Measurements from ENCODE around the gene UBLCP1.
"Not testable (repeated sequence)": the region's sequence is repeated elsewhere in the genome, so short reads cannot be mapped to it uniquely, and the experiment has no call there.

The UBLCP1 gene

DNA sequence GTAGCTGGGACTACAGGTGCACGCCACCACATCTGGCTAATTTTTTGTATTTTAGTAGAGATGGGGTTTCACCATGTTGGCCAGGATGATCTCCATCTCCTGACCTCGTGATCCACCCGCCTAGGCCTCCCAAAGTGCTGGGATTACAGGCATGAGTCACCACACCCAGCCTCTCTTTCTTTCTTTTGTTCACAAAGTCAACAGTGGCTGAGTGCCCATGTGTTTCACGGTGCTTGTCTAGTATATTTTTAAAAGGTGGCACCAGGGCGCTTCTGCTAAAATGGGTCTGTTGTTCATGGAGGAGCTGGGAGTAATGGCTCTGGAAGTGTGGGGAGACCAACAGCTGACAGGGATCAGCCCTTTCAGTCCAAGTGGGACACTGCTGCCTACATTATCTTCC, 35.0 kb upstream of the UBLCP1 start:
- peaks cover 85% of the 10 kb centered on the region for H3K27me3 ChIP-seq (ENCODE audit: control insufficient read depth, insufficient read depth, low read length)
- H3K4me3 ChIP-seq (ENCODE audit: low read depth, low read length); H3K9me3 ChIP-seq (ENCODE audit: control insufficient read depth, insufficient read depth, low read depth, low read length); H3K36me3 ChIP-seq (ENCODE audit: control insufficient read depth, insufficient read depth, low read length); H3K27ac ChIP-seq (ENCODE audit: low read depth, low read length); H3K4me1 ChIP-seq (ENCODE audit: control insufficient read depth, insufficient read depth, low read length); H3K9ac ChIP-seq (ENCODE audit: low read length): not testable (repeated sequence)

DNA sequence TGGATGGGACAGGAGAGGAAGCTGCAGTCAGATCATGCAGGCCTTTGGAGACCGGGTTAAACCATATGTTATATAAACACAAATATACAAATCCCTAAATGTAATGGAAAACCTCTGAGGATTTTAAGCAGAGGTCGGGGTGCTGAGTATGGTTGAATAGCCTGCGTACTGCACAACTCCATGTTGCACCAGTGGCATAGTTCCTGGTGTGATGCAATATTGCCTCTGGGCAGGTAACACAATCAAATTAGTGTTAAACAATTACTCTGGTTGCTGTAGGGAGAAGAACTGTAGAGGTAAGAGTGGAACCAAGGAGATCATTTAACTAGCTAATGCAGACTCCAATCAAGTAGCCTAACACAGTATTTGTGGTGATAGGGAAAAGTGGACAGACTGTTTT, 32.4 kb upstream of the UBLCP1 start:
- no peaks in the 10 kb centered on the region for H3K36me3 ChIP-seq (ENCODE audit: control insufficient read depth, insufficient read depth, low read length)
- no peak overlapping the region for H3K27ac ChIP-seq (ENCODE audit: low read depth, low read length)
- H3K4me3 ChIP-seq (ENCODE audit: low read depth, low read length) = no peak overlapping the region
- peaks cover 76% of the 10 kb centered on the region for H3K27me3 ChIP-seq (ENCODE audit: control insufficient read depth, insufficient read depth, low read length)
- H3K4me1 ChIP-seq (ENCODE audit: control insufficient read depth, insufficient read depth, low read length) = peaks cover 6% of the 10 kb centered on the region
- no peak overlapping the region for H3K9ac ChIP-seq (ENCODE audit: low read length)
- no peaks in the 10 kb centered on the region for H3K9me3 ChIP-seq (ENCODE audit: control insufficient read depth, insufficient read depth, low read depth, low read length)

DNA sequence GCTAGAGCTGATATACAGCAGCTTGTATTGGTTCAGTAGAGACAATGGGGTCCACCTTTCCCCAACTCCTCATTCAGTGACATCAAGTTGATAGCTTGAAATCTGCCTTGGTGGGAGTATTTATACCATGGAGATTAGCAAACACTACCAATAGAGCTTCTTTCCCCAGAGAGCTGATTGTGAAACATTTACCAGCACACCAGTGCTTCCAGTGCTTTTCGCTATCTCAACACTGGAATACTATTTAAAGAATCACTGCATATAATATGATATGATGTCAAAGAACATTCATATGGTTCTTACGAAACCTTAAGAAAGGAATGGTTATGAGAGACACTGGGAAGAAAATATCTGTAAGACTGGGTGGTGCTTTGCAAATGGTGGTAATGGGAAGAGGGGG, 31.9 kb upstream of the UBLCP1 start:
- Histone ChIP-seq H3K36me3 (ENCODE audit: control insufficient read depth, insufficient read depth, low read length) (no peaks in the 10 kb centered on the region), H3K4me1 (ENCODE audit: control insufficient read depth, insufficient read depth, low read length) (peaks cover 6% of the 10 kb centered on the region), H3K27me3 (ENCODE audit: control insufficient read depth, insufficient read depth, low read length) (peaks cover 71% of the 10 kb centered on the region), H3K27ac (ENCODE audit: low read depth, low read length) (no peak overlapping the region), H3K9me3 (ENCODE audit: control insufficient read depth, insufficient read depth, low read depth, low read length) (no peaks in the 10 kb centered on the region), H3K4me3 (ENCODE audit: low read depth, low read length) (no peak overlapping the region), H3K9ac (ENCODE audit: low read length) (no peak overlapping the region)

DNA sequence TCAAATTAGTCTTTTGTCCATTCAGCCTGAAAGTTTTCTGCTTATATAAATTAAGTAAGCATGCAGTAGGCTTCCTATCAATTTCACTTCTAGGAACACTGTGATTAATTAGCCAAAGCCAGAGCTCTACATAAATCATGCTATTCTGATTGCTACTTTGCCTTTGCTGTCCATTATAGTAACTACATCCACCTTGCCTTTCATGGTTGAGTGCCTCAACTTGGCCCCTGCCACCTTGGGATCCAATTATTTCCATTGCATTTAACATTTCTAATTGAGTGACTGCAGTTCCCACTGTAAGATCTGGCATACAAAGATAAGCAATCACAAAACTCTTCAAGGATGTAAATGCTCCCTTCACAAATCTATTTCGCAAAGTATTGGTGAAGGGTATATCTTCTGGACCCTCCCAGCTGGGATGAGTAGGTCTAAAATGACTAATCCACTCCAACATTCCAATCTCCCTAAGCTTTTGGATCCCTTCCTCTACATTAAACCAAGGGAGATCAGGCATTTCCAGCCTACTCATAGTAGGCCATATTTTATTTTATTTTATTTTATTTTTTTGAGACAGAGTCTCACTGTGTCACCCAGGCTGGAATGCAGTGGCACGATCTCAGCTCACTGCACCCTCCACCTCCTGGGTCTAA, 27.1 kb upstream of the UBLCP1 start:
- not testable (repeated sequence) for H3K4me1 ChIP-seq (ENCODE audit: control insufficient read depth, insufficient read depth, low read length); H3K4me3 ChIP-seq (ENCODE audit: low read depth, low read length); H3K9me3 ChIP-seq (ENCODE audit: control insufficient read depth, insufficient read depth, low read depth, low read length); H3K9ac ChIP-seq (ENCODE audit: low read length); H3K36me3 ChIP-seq (ENCODE audit: control insufficient read depth, insufficient read depth, low read length); H3K27ac ChIP-seq (ENCODE audit: low read depth, low read length)
- peaks cover 29% of the 10 kb centered on the region for H3K27me3 ChIP-seq (ENCODE audit: control insufficient read depth, insufficient read depth, low read length)

DNA sequence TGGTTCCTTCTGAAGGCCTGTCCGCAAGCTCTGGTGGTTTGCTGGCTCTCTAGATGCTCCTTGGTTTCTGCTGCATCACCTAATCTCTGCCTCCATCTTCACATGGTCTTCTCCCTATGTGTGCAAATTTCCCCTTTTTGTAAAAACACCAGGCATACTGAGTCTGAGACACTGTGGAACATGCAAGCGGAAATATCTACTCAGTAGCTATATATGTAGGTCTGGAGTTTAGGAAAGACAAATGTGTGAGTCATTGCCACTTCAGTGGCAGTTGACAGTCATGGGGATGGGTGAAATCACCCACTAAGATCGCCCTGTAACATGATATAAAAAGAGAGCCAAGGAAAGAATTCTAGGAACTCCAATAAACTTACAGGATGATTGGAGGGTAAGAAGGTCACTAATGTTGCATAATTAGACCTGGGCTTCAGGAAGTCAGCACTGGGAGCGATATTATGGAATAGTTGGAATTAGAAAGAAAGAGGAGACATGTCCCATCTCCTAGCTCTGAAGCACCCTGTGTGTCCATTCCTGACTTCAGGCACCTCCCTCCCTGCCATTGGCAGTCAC, 22.7 kb upstream of the UBLCP1 start:
- Histone ChIP-seq H3K27ac (ENCODE audit: low read depth, low read length) (no peak overlapping the region), H3K36me3 (ENCODE audit: control insufficient read depth, insufficient read depth, low read length) (no peaks in the 10 kb centered on the region), H3K9me3 (ENCODE audit: control insufficient read depth, insufficient read depth, low read depth, low read length) (no peaks in the 10 kb centered on the region), H3K9ac (ENCODE audit: low read length) (no peak overlapping the region), H3K4me3 (ENCODE audit: low read depth, low read length) (no peak overlapping the region), H3K4me1 (ENCODE audit: control insufficient read depth, insufficient read depth, low read length) (no peaks in the 10 kb centered on the region), H3K27me3 (ENCODE audit: control insufficient read depth, insufficient read depth, low read length) (peaks cover under 1% of the 10 kb centered on the region; the same call in 1 of the 2 replicates)

DNA sequence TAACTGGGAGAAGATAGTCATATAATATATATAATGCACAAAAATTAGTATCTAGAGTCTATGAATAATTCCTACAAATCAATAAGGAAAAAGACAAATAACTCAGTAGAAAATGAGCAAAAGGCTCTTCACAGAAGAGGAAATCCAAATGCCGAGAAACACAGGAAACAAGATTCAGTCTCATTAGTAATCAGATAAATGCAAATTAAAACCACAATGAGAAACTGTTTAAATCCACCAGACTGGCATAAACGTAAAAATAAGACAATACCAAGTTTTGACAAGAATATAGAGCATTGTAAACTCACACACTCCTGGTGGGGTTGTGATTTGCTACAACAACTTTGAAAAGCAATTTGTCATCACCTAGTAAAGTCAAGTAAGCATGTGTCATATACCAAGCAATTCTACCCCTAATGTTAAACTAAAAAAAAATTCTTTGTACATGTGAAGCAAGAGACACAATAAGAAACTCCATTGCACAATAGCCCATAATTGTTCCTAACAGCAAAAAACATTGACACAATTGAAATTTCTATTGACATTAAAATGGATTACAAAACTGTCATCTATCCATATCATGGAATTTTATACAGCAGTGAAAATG, 21.0 kb upstream of the UBLCP1 start:
- Histone ChIP-seq H3K4me3 (ENCODE audit: low read depth, low read length) (no peak overlapping the region), H3K27me3 (ENCODE audit: control insufficient read depth, insufficient read depth, low read length) (peaks cover 9% of the 10 kb centered on the region; the same call in 1 of the 2 replicates), H3K36me3 (ENCODE audit: control insufficient read depth, insufficient read depth, low read length) (no peaks in the 10 kb centered on the region), H3K4me1 (ENCODE audit: control insufficient read depth, insufficient read depth, low read length) (no peaks in the 10 kb centered on the region), H3K27ac (ENCODE audit: low read depth, low read length) (no peak overlapping the region), H3K9ac (ENCODE audit: low read length) (no peak overlapping the region), H3K9me3 (ENCODE audit: control insufficient read depth, insufficient read depth, low read depth, low read length) (no peaks in the 10 kb centered on the region)

DNA sequence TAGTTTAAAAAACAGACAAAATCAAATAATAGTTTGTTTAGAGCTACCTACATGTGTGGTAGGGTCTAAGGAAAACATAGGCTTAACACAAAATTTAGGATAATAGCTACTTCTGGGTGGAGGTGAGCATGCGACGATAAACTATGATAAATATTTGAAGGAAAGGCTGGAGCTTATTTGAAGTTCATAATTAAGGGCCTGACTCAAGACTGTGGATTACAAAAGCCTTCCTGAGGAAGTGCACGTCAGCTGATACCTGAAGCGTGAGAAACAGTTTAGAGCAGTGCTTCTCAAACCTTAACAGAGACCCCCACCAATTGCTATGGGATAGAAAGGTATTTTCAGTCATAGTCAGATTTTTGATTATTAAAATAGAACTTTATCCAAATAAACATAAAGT, 20.4 kb upstream of the UBLCP1 start:
- H3K4me1 ChIP-seq (ENCODE audit: control insufficient read depth, insufficient read depth, low read length) = no peaks in the 10 kb centered on the region
- H3K36me3 ChIP-seq (ENCODE audit: control insufficient read depth, insufficient read depth, low read length) = no peaks in the 10 kb centered on the region
- H3K9ac ChIP-seq (ENCODE audit: low read length) = no peak overlapping the region
- H3K4me3 ChIP-seq (ENCODE audit: low read depth, low read length) = no peak overlapping the region
- no peaks in the 10 kb centered on the region for H3K9me3 ChIP-seq (ENCODE audit: control insufficient read depth, insufficient read depth, low read depth, low read length)
- H3K27me3 ChIP-seq (ENCODE audit: control insufficient read depth, insufficient read depth, low read length) = peaks cover 9% of the 10 kb centered on the region; the same call in 1 of the 2 replicates
- no peak overlapping the region for H3K27ac ChIP-seq (ENCODE audit: low read depth, low read length)

DNA sequence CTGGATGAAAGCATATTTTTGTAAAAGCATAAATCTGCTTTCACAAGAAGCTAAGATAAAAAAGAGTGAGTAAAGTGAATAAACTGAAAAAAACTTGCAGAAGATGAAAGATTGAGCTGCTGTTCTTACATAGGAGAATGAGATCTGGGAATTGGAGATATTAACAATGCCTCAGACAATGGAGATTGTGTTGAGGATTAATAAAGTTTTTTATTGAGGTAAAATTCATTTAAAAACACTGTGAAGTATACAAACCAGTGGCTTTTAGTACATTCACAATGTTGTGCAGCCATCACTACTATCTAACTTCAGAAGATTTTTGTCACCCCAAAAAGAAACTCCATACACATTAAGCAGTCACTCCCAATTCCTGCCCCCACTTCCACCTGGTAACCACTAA, 19.7 kb upstream of the UBLCP1 start:
- no peaks in the 10 kb centered on the region for H3K4me1 ChIP-seq (ENCODE audit: control insufficient read depth, insufficient read depth, low read length)
- H3K9me3 ChIP-seq (ENCODE audit: control insufficient read depth, insufficient read depth, low read depth, low read length) = no peaks in the 10 kb centered on the region

DNA sequence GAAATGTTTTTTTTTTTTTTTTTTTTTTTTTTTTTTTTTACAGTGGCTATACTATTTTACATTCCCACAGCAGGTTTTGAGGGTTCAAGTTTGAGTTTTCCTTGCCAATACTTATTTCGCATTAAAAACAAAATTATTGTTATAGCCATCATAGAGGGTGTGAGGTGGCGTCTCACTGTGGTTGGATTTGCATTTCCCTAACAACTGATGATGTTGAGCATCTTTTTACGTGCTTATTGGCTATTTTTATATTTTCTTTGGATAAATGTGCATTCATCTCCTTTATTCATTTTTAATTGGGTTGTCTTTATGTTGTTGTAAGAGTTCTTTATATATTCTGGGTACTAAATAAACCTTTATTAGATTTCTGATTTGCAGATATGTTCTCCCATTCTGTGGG, 18.9 kb upstream of the UBLCP1 start:
- Histone ChIP-seq H3K9ac (ENCODE audit: low read length) (no peak overlapping the region), H3K4me3 (ENCODE audit: low read depth, low read length) (no peak overlapping the region), H3K36me3 (ENCODE audit: control insufficient read depth, insufficient read depth, low read length) (no peaks in the 10 kb centered on the region), H3K4me1 (ENCODE audit: control insufficient read depth, insufficient read depth, low read length) (no peaks in the 10 kb centered on the region), H3K27ac (ENCODE audit: low read depth, low read length) (no peak overlapping the region), H3K9me3 (ENCODE audit: control insufficient read depth, insufficient read depth, low read depth, low read length) (no peaks in the 10 kb centered on the region), H3K27me3 (ENCODE audit: control insufficient read depth, insufficient read depth, low read length) (peaks cover 14% of the 10 kb centered on the region)

More for the DNA sequence above, 19.7 kb upstream of the UBLCP1 start:
- peaks cover 10% of the 10 kb centered on the region; the same call in 1 of the 2 replicates for H3K27me3 ChIP-seq (ENCODE audit: control insufficient read depth, insufficient read depth, low read length)
- no peak overlapping the region for H3K4me3 ChIP-seq (ENCODE audit: low read depth, low read length)
- H3K36me3 ChIP-seq (ENCODE audit: control insufficient read depth, insufficient read depth, low read length) = no peaks in the 10 kb centered on the region
- no peak overlapping the region for H3K27ac ChIP-seq (ENCODE audit: low read depth, low read length)
- no peak overlapping the region for H3K9ac ChIP-seq (ENCODE audit: low read length)

DNA sequence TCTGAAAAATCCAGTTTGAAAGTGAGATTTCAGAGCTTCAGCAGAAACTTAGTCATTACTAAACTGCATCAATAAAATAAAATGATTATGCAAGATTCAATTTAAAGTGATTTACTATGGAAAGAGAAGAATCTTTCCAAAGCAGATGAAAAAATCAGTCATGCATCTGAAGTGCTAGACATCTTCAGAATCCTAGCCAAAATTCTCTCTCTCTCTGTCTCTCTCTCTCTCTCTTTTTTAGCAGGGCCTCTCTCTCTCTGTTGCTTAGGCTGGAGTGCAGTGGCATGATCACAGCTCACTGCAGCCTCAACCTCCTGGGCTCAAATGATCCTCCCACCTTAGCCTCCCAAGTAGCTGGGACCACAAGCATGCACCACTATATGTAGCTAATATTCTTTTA, 18.2 kb upstream of the UBLCP1 start:
- Histone ChIP-seq H3K9me3 (ENCODE audit: control insufficient read depth, insufficient read depth, low read depth, low read length) (no peaks in the 10 kb centered on the region), H3K9ac (ENCODE audit: low read length) (no peak overlapping the region), H3K36me3 (ENCODE audit: control insufficient read depth, insufficient read depth, low read length) (no peaks in the 10 kb centered on the region), H3K27ac (ENCODE audit: low read depth, low read length) (no peak overlapping the region), H3K4me1 (ENCODE audit: control insufficient read depth, insufficient read depth, low read length) (no peaks in the 10 kb centered on the region), H3K27me3 (ENCODE audit: control insufficient read depth, insufficient read depth, low read length) (peaks cover 14% of the 10 kb centered on the region), H3K4me3 (ENCODE audit: low read depth, low read length) (no peak overlapping the region)

DNA sequence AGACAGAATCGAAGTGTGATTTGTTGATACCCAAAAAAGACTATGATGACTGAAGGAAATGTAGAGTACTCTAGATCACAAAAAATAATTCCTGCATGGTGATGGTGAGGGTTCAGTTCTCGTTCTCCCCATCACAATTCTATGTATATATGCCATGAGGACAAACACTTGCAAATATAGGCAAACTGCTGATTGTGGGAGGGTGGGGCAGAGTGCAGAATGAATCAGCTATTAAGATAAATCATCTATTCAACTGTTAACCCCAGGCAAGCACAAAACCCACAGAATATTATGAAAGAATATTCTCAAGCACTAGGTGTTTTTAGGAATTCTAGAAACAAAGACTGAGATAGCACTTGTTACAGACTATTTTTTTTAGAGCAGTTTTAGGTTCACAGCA, 13.9 kb upstream of the UBLCP1 start:
- Histone ChIP-seq H3K4me3 (ENCODE audit: low read depth, low read length) (no peak overlapping the region), H3K36me3 (ENCODE audit: control insufficient read depth, insufficient read depth, low read length) (no peaks in the 10 kb centered on the region), H3K9me3 (ENCODE audit: control insufficient read depth, insufficient read depth, low read depth, low read length) (no peaks in the 10 kb centered on the region), H3K27ac (ENCODE audit: low read depth, low read length) (no peak overlapping the region), H3K9ac (ENCODE audit: low read length) (no peak overlapping the region), H3K4me1 (ENCODE audit: control insufficient read depth, insufficient read depth, low read length) (no peaks in the 10 kb centered on the region), H3K27me3 (ENCODE audit: control insufficient read depth, insufficient read depth, low read length) (peaks cover 14% of the 10 kb centered on the region)
